Measurements from ENCODE around the gene COMMD3. TPM values are rescaled to one million over a fixed set of nuclear protein-coding genes. Genes with fewer than 3 reads are reported as not detected.

The COMMD3 gene
- total and polyA plus RNA-seq, 2 donors (not counting 1 experiment from before 2014, with no cell fraction given): 46.0 to 74.3 TPM

DNA sequence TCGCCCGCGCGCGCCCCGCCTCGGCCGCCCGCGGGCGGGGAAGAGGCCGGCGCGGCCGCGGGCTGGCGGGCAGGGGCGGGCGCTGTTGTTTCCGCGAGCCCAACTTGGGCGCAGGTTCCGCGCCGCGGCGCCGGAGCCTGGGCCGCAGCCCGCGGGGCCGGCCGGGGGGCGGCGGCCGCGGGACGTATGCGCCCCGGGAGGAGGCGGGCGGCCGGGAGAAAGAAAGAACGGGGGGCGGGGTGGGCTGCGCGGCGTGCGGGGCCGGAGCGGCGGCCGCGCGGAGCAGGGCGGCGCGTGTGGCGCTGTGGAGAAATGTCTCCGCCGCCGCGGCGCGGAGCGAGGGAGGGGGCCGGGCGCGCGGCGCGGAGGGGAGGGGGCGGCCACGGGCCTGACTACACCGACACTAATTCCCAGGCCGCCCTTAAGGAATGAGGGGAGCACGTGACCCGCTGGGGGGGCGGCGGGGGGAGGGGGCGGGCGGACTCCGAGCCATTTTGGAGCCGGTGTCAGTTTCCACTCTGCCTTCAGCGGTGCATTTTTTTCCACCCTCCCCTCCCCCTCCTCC, 4.5 kb downstream of the COMMD3 start, which contains the start of gene BMI1:
BMI1 (plus strand) TSS at position 509 of the 565 bp plus-strand sequence. CDS start 5,351 bp downstream, outside the sequence.
- H3K79me2 ChIP-seq (ENCODE audit: control insufficient read depth, insufficient read depth, low read length): peaks cover 20% of the 10 kb centered on the region
- under 1% methylated on average over 67 of the region's 85 CpGs for WGBS (ENCODE audit: insufficient coverage)
- H3K27me3 ChIP-seq (replicated peaks in 1 of 4; ENCODE audit: control extremely low read depth in 1 of 4, control insufficient read depth in 3 of 4, insufficient read depth in 4 of 4, low read length in 3 of 4): peaks cover 0 to 16% (median 4%) of the 10 kb centered on the region in 4 experiments
- Mint-ChIP-seq H3K9me3 (ENCODE audit: insufficient read depth) (no peaks in the 10 kb centered on the region), H3K4me1 (peaks cover 57% of the 10 kb centered on the region), H3K4me3 (peak within 1 kb of the TSS; percentile 93), H3K27me3 (no peaks in the 10 kb centered on the region), H3K27ac (peak within 1 kb of the TSS; percentile 95)
- no peaks in the 10 kb centered on the region for H3K9me3 ChIP-seq (ENCODE audit: control extremely low read depth in 1 of 3, control insufficient read depth in 2 of 3, insufficient read depth in 1 of 3, low read length in 2 of 3)
- ChIA-PET POLR2A (interaction anchor here (1.2 to 5.0 kb wide), 5 partner anchors 20 to 393 kb away, joined by 4 to 28 read pairs (median 14); no protein-coding TSS in a partner anchor), CTCF (interaction anchor here (1.0 to 1.3 kb wide), 3 partner anchors 19 to 92 kb away, joined by 4 to 7 read pairs (median 4); no protein-coding TSS in a partner anchor)
- peak within 1 kb of the TSS; percentile 85 for H2AFZ ChIP-seq (ENCODE audit: insufficient read depth, low read depth, low read length, poor library complexity, severe bottlenecking)
- intact Hi-C loops (cut with micrococcal nuclease): loop anchor here (2.0 to 5.0 kb wide), 2 partner anchors 318 to 1117 kb away; partner anchors contain the start of genes DNAJC1 and OTUD1
- peak within 1 kb of the TSS; percentile 66 to 91 (median 85) for H3K4me3 ChIP-seq (ENCODE audit: control extremely low read depth in 1 of 5, extremely low read depth in 1 of 5, insufficient read depth in 1 of 5, low read depth in 2 of 5, low read length in 4 of 5)
- no peaks in the 10 kb centered on the region for H3K36me3 ChIP-seq (replicated peaks in 1 of 2; ENCODE audit: control extremely low read depth in 1 of 2, control insufficient read depth in 1 of 2, extremely low read depth in 1 of 2, insufficient read depth in 2 of 2, low read length in 1 of 2)
- ATAC-seq (ENCODE audit: low read depth): peak; percentile 37
- DNase-seq: peak; percentile 79
- peak within 1 kb of the TSS; percentile 86 for H3K9ac ChIP-seq (ENCODE audit: low read length)
- H4K20me1 ChIP-seq (ENCODE audit: control insufficient read depth, insufficient read depth, low read length, poor library complexity, severe bottlenecking): peaks cover 13% of the 10 kb centered on the region
- peak within 1 kb of the TSS; percentile 62 to 65 for H3K27ac ChIP-seq (ENCODE audit: low read length in 2 of 2)
- H3K4me2 ChIP-seq (replicated peaks; ENCODE audit: low read depth, low read length, poor library complexity, severe bottlenecking): peak within 1 kb of the TSS; percentile 88
- TF ChIP-seq, protein P1, sequence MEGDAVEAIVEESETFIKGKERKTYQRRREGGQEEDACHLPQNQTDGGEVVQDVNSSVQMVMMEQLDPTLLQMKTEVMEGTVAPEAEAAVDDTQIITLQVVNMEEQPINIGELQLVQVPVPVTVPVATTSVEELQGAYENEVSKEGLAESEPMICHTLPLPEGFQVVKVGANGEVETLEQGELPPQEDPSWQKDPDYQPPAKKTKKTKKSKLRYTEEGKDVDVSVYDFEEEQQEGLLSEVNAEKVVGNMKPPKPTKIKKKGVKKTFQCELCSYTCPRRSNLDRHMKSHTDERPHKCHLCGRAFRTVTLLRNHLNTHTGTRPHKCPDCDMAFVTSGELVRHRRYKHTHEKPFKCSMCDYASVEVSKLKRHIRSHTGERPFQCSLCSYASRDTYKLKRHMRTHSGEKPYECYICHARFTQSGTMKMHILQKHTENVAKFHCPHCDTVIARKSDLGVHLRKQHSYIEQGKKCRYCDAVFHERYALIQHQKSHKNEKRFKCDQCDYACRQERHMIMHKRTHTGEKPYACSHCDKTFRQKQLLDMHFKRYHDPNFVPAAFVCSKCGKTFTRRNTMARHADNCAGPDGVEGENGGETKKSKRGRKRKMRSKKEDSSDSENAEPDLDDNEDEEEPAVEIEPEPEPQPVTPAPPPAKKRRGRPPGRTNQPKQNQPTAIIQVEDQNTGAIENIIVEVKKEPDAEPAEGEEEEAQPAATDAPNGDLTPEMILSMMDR (IDR thresholded peaks at IDR 0.05): no peak
- TF ChIP-seq EZH2 (IDR thresholded peaks at IDR 0.05; ENCODE audit: borderline replicate concordance, insufficient read depth, low read depth, low read length, poor library complexity, severe bottlenecking): no peak
- peaks cover 46 to 53% of the 10 kb centered on the region in 2 donors for H3K4me1 ChIP-seq (ENCODE audit: control insufficient read depth in 2 of 2, insufficient read depth in 2 of 2, low read length in 2 of 2)

Measured in B cell (primary cell).